Mesenchymal stem cell (in vitro differentiated cells and primary cell): Measurements from ENCODE around the gene CRIP2.
A peak's percentile ranks its signal among the peaks of the same experiment; 100 is the strongest.

Experiments used
- DNase-seq: peaks from one replicate; pipeline ENCODE4 v3.0.0-alpha.2; 2013
- H2AFZ ChIP-seq: one replicate; pipeline ENCODE4 v1.6.1; 2013; ENCODE audit warnings: low read depth, mild to moderate bottlenecking, control low read depth, inconsistent platforms, low read length, moderate library complexity
- H2AK5ac ChIP-seq: 2 replicates; pipeline ENCODE4 v1.6.1; 2013; ENCODE audit warnings: low read length, moderate library complexity, mild to moderate bottlenecking, inconsistent platforms; ENCODE audit not compliant: severe bottlenecking
- H2BK120ac ChIP-seq: one replicate; pipeline ENCODE4 v1.6.1; 2013; ENCODE audit warnings: low read depth, mild to moderate bottlenecking, inconsistent platforms, low read length, moderate library complexity
- H2BK12ac ChIP-seq, 2 experiments: one replicate each; pipeline ENCODE4 v1.6.1; 2013; ENCODE audit warnings: inconsistent platforms in 2 of 2, low read length in 2 of 2, mild to moderate bottlenecking in 2 of 2, moderate library complexity in 2 of 2, control low read depth in 1 of 2
- H2BK15ac ChIP-seq: one replicate; pipeline ENCODE4 v1.6.1; 2013; ENCODE audit warnings: mild to moderate bottlenecking, low read depth, inconsistent platforms; ENCODE audit not compliant: poor library complexity, severe bottlenecking
- H2BK5ac ChIP-seq: 2 replicates; pipeline ENCODE4 v1.6.1; 2013; ENCODE audit warnings: low read depth, mild to moderate bottlenecking, low read length, control low read depth, inconsistent platforms; ENCODE audit not compliant: poor library complexity, severe bottlenecking
- H3K14ac ChIP-seq, 2 experiments: one replicate each; pipeline ENCODE4 v1.6.1; 2013; ENCODE audit warnings: inconsistent platforms in 2 of 2, low read length in 2 of 2, control low read depth in 1 of 2, mild to moderate bottlenecking in 1 of 2, moderate library complexity in 1 of 2
- H3K18ac ChIP-seq, 2 experiments: one replicate each; pipeline ENCODE4 v1.6.1; 2013; ENCODE audit warnings: inconsistent platforms in 2 of 2, low read length in 2 of 2, control low read depth in 1 of 2, low read depth in 1 of 2, mild to moderate bottlenecking in 1 of 2
- H3K23ac ChIP-seq, 2 experiments: one replicate each; pipeline ENCODE4 v1.6.1; 2013; ENCODE audit warnings: inconsistent platforms in 2 of 2, low read length in 2 of 2, mild to moderate bottlenecking in 2 of 2, moderate library complexity in 2 of 2, control low read depth in 1 of 2
- H3K27ac ChIP-seq: 2 replicates; pipeline ENCODE4 v1.5.1; 2013; ENCODE audit warnings: mild to moderate bottlenecking, moderate library complexity, low read length, control low read depth, inconsistent platforms; ENCODE audit not compliant: poor library complexity, severe bottlenecking
- H3K27me3 ChIP-seq, 2 experiments: 2 replicates each; pipeline versions ENCODE4 v1.6.1 to v1.7.0; 2013; ENCODE audit warnings: low read length in 2 of 2, mild to moderate bottlenecking in 2 of 2, moderate library complexity in 2 of 2, control low read depth in 1 of 2, inconsistent platforms in 1 of 2; ENCODE audit not compliant: control insufficient read depth in 1 of 2, insufficient read depth in 1 of 2
- H3K36me3 ChIP-seq, 2 experiments: 2 replicates each; pipeline versions ENCODE4 v1.6.1 to v1.7.0; 2013; ENCODE audit warnings: low read length in 2 of 2, control low read depth in 1 of 2, inconsistent platforms in 1 of 2, low read depth in 1 of 2, mild to moderate bottlenecking in 1 of 2; ENCODE audit not compliant: insufficient read depth in 2 of 2, control insufficient read depth in 1 of 2
- H3K4ac ChIP-seq, 2 experiments: one replicate each; pipeline ENCODE4 v1.6.1; 2013; ENCODE audit warnings: inconsistent platforms in 2 of 2, low read length in 2 of 2, mild to moderate bottlenecking in 2 of 2, moderate library complexity in 2 of 2, control low read depth in 1 of 2, low read depth in 1 of 2
- H3K4me1 ChIP-seq: 2 replicates; pipeline ENCODE4 v1.6.1; 2013; ENCODE audit warnings: low read depth, low read length, control low read depth; ENCODE audit not compliant: control insufficient read depth, insufficient read depth
- H3K4me2 ChIP-seq: 2 replicates; pipeline ENCODE4 v1.6.1; 2013; ENCODE audit warnings: low read length, mild to moderate bottlenecking, inconsistent platforms; ENCODE audit not compliant: poor library complexity, severe bottlenecking
- H3K4me3 ChIP-seq, 2 experiments: 2 replicates each; pipeline versions ENCODE4 v1.5.1 to v1.7.0; 2013; ENCODE audit warnings: low read length in 2 of 2, mild to moderate bottlenecking in 2 of 2, control low read depth in 1 of 2, low read depth in 1 of 2; ENCODE audit not compliant: insufficient read depth in 1 of 2
- H3K79me1 ChIP-seq: replicated peaks from 2 replicates; pipeline ENCODE4 v1.6.1; 2013; ENCODE audit warnings: mild to moderate bottlenecking, control low read depth, low read length, inconsistent platforms; ENCODE audit not compliant: poor library complexity, severe bottlenecking
- H3K9ac ChIP-seq: 2 replicates; pipeline ENCODE4 v1.7.0; 2013; ENCODE audit warnings: mild to moderate bottlenecking, low read length, moderate library complexity
- H3K9me3 ChIP-seq: 2 replicates; pipeline ENCODE4 v1.7.0; 2013; ENCODE audit warnings: mild to moderate bottlenecking, low read length; ENCODE audit not compliant: control insufficient read depth
- H4K8ac ChIP-seq: one replicate; pipeline ENCODE4 v1.6.1; 2013; ENCODE audit warnings: inconsistent platforms, mild to moderate bottlenecking, low read length, moderate library complexity
- H4K91ac ChIP-seq: one replicate; pipeline ENCODE4 v1.6.1; 2013; ENCODE audit warnings: mild to moderate bottlenecking, low read length, inconsistent platforms
- WGBS: methylation state at CpG from one replicate; pipeline ENCODE4 v1.1.7; 2013; ENCODE audit warnings: mixed read lengths; 5-methylcytosine and 5-hydroxymethylcytosine counted together

The CRIP2 gene

GRCh38 chr14:105446971-105447370, 27.6 kb upstream of the CRIP2 start:
- Histone ChIP-seq H2BK15ac (no peak overlapping the region), H4K91ac (no peak overlapping the region), H3K79me1 (peaks cover 60% of the 10 kb centered on the region), H2BK12ac (no peak overlapping the region), H3K4ac (no peak overlapping the region), H3K27me3 (no peaks in the 10 kb centered on the region), H3K14ac (no peak overlapping the region), H3K23ac (no peak overlapping the region), H3K9me3 (no peaks in the 10 kb centered on the region), H3K4me3 (no peak overlapping the region), H3K9ac (no peak overlapping the region), H3K27ac (no peak overlapping the region), H2AFZ (no peak overlapping the region), H3K4me2 (no peak overlapping the region), H2AK5ac (no peak overlapping the region), H2BK5ac (no peak overlapping the region), H3K18ac (no peak overlapping the region), H4K8ac (no peak overlapping the region), H3K36me3 (peaks cover 30 to 81% of the 10 kb centered on the region in 2 experiments), H3K4me1 (peaks cover 18% of the 10 kb centered on the region), H2BK120ac (no peak overlapping the region)
- 87% methylated on average over 14 of the region's 14 CpGs for WGBS
- DNase-seq = no peak

- no peak overlapping the region for H2BK12ac ChIP-seq
- H3K4me3 ChIP-seq = no peak overlapping the region
- H3K23ac ChIP-seq = peak overlapping the region in 1 of 2 experiments; percentile 23
- H3K36me3 ChIP-seq = peaks cover 32 to 81% of the 10 kb centered on the region in 2 experiments
- 94% methylated on average over 31 of the region's 31 CpGs for WGBS
- H3K14ac ChIP-seq = no peak overlapping the region
- H3K9me3 ChIP-seq = no peaks in the 10 kb centered on the region
- no peak overlapping the region for H3K4ac ChIP-seq
- DNase-seq = no peak
- no peak overlapping the region for H2BK5ac ChIP-seq
- H2BK15ac ChIP-seq = no peak overlapping the region
- H4K8ac ChIP-seq = peak overlapping the region; percentile 23
- no peaks in the 10 kb centered on the region for H3K27me3 ChIP-seq
- no peak overlapping the region for H2BK120ac ChIP-seq
- peak overlapping the region; percentile 87 for H3K9ac ChIP-seq
- no peak overlapping the region for H2AFZ ChIP-seq
- H3K79me1 ChIP-seq = peaks cover 56% of the 10 kb centered on the region
- H3K4me1 ChIP-seq = peaks cover 18% of the 10 kb centered on the region
- H3K27ac ChIP-seq = no peak overlapping the region
- H3K4me2 ChIP-seq = no peak overlapping the region
- H2AK5ac ChIP-seq = no peak overlapping the region
- H4K91ac ChIP-seq = no peak overlapping the region
- no peak overlapping the region for H3K18ac ChIP-seq
Measured at GRCh38 chr14:105447651-105448640, 26.7 kb upstream of the CRIP2 start.

GRCh38 chr14:105448706-105449111, 25.9 kb upstream of the CRIP2 start:
- no peak overlapping the region for H3K23ac ChIP-seq
- peak overlapping the region; percentile 87 for H3K9ac ChIP-seq
- no peak overlapping the region for H3K27ac ChIP-seq
- H3K4me3 ChIP-seq = no peak overlapping the region
- no peak overlapping the region for H3K4me2 ChIP-seq
- H3K4ac ChIP-seq = no peak overlapping the region
- H3K4me1 ChIP-seq = peaks cover 18% of the 10 kb centered on the region
- H3K79me1 ChIP-seq = peaks cover 56% of the 10 kb centered on the region
- H2BK5ac ChIP-seq = no peak overlapping the region
- 71% methylated on average over 16 of the region's 16 CpGs for WGBS
- no peak overlapping the region for H2AFZ ChIP-seq
- no peak overlapping the region for H4K8ac ChIP-seq
- H3K14ac ChIP-seq = no peak overlapping the region
- no peak overlapping the region for H3K18ac ChIP-seq
- peaks cover 34 to 87% of the 10 kb centered on the region in 2 experiments for H3K36me3 ChIP-seq
- no peak overlapping the region for H2AK5ac ChIP-seq
- H2BK15ac ChIP-seq = no peak overlapping the region
- no peak overlapping the region for H2BK120ac ChIP-seq
- no peaks in the 10 kb centered on the region for H3K9me3 ChIP-seq
- peak; percentile 60 for DNase-seq
- H4K91ac ChIP-seq = no peak overlapping the region
- H2BK12ac ChIP-seq = no peak overlapping the region
- no peaks in the 10 kb centered on the region for H3K27me3 ChIP-seq

- peaks cover 18% of the 10 kb centered on the region for H3K4me1 ChIP-seq
Measured at GRCh38 chr14:105449276-105450122, 25.1 kb upstream of the CRIP2 start.

More at GRCh38 chr14:105449276-105450122, 25.1 kb upstream of the CRIP2 start:
- Histone ChIP-seq H2AK5ac (no peak overlapping the region), H3K4me3 (no peak overlapping the region), H4K91ac (no peak overlapping the region), H3K4ac (no peak overlapping the region), H3K18ac (no peak overlapping the region), H2BK5ac (no peak overlapping the region), H3K4me2 (no peak overlapping the region), H3K14ac (no peak overlapping the region), H2BK15ac (no peak overlapping the region), H3K27me3 (no peaks in the 10 kb centered on the region), H3K27ac (no peak overlapping the region), H2BK12ac (no peak overlapping the region), H3K79me1 (peaks cover 59% of the 10 kb centered on the region), H3K36me3 (peaks cover 41 to 95% of the 10 kb centered on the region in 2 experiments), H3K23ac (no peak overlapping the region), H3K9ac (no peak overlapping the region), H2BK120ac (no peak overlapping the region), H2AFZ (no peak overlapping the region), H4K8ac (no peak overlapping the region), H3K9me3 (no peaks in the 10 kb centered on the region)
- DNase-seq = no peak
- WGBS = 97% methylated on average over 37 of the region's 47 CpGs
